ENCODE measurements around the gene CPEB2. TPM values are rescaled to one million over a fixed set of nuclear protein-coding genes. Genes with fewer than 3 reads are reported as not detected.

The CPEB2 gene
- total RNA-seq, 4 donors from 2014 or later, result 10.5 to 32.6 (median 22.6) TPM

DNA sequence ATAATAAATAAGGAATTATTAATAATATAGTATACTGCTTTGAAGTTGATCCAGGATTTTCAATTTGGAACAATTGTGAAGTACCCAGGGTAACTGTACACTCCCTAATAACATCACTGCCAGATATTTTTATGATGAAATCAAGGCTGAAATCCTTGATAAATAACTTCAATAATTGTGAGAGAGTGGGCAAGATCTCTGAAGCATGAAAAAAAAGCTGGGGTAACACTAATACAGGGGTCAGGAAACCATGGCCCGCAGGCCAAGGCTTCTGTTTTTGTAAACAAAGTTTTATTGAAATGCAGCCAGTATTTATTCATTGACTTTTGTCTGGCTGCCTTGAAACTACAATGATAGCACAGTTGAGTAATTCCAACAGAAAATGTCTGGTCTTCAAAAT is 41.6 kb downstream of the CPEB2 start:
- Histone ChIP-seq H3K27ac (no peak overlapping the region), H3K9me3 (no peaks in the 10 kb centered on the region), H3K27me3 (no peaks in the 10 kb centered on the region), H3K4me3 (no peak overlapping the region), H3K36me3 (peaks cover 0 to 24% (median 0%) of the 10 kb centered on the region in 3 donors), H3K4me1 (peaks cover 0 to 13% (median 0%) of the 10 kb centered on the region in 3 donors)
- TF ChIP-seq, protein P1, sequence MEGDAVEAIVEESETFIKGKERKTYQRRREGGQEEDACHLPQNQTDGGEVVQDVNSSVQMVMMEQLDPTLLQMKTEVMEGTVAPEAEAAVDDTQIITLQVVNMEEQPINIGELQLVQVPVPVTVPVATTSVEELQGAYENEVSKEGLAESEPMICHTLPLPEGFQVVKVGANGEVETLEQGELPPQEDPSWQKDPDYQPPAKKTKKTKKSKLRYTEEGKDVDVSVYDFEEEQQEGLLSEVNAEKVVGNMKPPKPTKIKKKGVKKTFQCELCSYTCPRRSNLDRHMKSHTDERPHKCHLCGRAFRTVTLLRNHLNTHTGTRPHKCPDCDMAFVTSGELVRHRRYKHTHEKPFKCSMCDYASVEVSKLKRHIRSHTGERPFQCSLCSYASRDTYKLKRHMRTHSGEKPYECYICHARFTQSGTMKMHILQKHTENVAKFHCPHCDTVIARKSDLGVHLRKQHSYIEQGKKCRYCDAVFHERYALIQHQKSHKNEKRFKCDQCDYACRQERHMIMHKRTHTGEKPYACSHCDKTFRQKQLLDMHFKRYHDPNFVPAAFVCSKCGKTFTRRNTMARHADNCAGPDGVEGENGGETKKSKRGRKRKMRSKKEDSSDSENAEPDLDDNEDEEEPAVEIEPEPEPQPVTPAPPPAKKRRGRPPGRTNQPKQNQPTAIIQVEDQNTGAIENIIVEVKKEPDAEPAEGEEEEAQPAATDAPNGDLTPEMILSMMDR (IDR thresholded peaks at IDR 0.05), result no peak
- no peak for TF ChIP-seq POLR2A (IDR thresholded peaks at IDR 0.05)
- intact Hi-C loops (cut with DNase I), result no loop called here
- no peak for DNase-seq
- 45 to 50% methylated on average over 1 of the region's 1 CpG for WGBS, 2 donors

DNA sequence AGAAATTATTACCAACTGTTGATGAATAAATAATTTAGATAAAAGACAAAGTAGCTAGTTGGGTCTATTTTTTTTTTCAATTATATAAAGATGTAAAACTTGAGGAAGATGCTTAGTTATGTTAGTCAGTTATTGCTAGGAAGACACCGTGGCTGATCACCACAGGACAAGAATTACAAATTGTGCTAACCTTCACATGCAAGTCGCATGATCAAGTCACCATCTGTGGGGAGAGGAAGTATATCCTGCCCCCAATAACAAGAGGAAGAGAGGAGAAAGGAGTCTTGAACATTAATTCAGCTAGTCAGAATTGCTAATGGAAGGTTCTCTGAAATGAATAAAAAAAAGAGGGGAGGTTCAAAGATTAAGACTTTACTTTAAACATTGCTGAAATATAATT is 52.3 kb downstream of the CPEB2 start:
- no peak for TF ChIP-seq POLR2A (IDR thresholded peaks at IDR 0.05)
- TF ChIP-seq, protein P1 (IDR thresholded peaks at IDR 0.05), result no peak
- H3K27ac ChIP-seq, result no peak overlapping the region
- intact Hi-C loops (cut with DNase I), result no loop called here
- 87 to 95% methylated on average over 2 of the region's 2 CpGs for WGBS, 2 donors
- H3K4me1 ChIP-seq, result no peaks in the 10 kb centered on the region
- H3K4me3 ChIP-seq, result no peak overlapping the region
- H3K9me3 ChIP-seq, result no peaks in the 10 kb centered on the region
- no peak for DNase-seq
- H3K27me3 ChIP-seq, result no peaks in the 10 kb centered on the region
- peaks cover 0 to 82% (median 17%) of the 10 kb centered on the region in 3 donors for H3K36me3 ChIP-seq

DNA sequence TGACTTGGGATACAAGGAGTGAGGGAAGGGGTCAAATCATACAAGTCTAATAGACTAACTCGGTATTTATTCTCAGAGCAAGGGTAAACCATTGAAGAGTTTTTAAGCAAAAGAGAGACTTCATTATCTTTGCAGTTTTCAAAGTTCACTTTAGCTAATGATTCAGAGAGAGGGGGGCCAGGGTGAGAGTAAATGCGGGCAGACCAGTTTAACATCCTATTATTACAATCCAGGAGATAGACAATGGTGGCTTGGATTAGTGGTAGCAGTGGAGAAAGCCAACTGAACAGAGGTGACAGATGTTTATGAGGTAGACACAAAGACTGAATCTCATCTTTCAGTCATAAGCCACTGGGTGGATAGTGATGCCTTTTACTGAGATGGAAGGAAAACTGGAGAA is 57.9 kb downstream of the CPEB2 start:
- H3K4me3 ChIP-seq, result no peak overlapping the region
- intact Hi-C loops (cut with DNase I), result no loop called here
- H3K36me3 ChIP-seq, result peaks cover 0 to 98% (median 13%) of the 10 kb centered on the region in 3 donors
- H3K9me3 ChIP-seq, result no peaks in the 10 kb centered on the region
- TF ChIP-seq POLR2A (IDR thresholded peaks at IDR 0.05), result no peak
- TF ChIP-seq, protein P1 (IDR thresholded peaks at IDR 0.05), result no peak
- WGBS, 2 donors, result 89 to 94% methylated on average over 2 of the region's 2 CpGs
- no peaks in the 10 kb centered on the region for H3K27me3 ChIP-seq
- no peak overlapping the region for H3K27ac ChIP-seq
- H3K4me1 ChIP-seq, result peaks cover 0 to 30% (median 0%) of the 10 kb centered on the region in 3 donors
- no peak for DNase-seq

DNA sequence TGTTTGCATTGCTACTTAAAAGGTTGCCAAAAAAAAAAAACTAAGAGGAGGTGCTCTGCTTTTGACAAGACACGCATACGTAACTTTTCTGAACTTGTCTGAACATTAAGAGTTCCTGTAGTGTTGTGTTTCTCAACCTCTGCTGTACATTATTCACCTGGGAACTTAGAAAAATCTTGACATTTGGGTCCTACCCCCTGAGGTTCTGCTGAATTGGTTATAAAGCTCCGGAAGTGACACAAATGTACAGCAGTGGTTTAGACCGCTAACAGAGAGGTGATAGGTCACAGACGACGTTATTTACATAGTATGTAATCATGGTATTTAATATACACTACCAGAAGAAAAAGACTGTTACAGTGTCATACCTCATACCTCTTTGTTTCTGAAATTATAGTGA is 61.1 kb downstream of the CPEB2 start:
- Histone ChIP-seq H3K36me3 (peaks cover 0 to 98% (median 9%) of the 10 kb centered on the region in 3 donors), H3K4me1 (peaks cover 0 to 47% (median 3%) of the 10 kb centered on the region in 3 donors), H3K27me3 (no peaks in the 10 kb centered on the region), H3K4me3 (no peak overlapping the region), H3K27ac (peak overlapping the region in 3 of 4 donors; percentile 47 to 63 (median 60)), H3K9me3 (no peaks in the 10 kb centered on the region)
- DNase-seq, result no peak
- TF ChIP-seq POLR2A (IDR thresholded peaks at IDR 0.05), result no peak
- TF ChIP-seq, protein P1 (IDR thresholded peaks at IDR 0.05), result no peak
- intact Hi-C loops (cut with DNase I), result no loop called here
- WGBS, 2 donors, result 49 to 51% methylated on average over 6 of the region's 6 CpGs

DNA sequence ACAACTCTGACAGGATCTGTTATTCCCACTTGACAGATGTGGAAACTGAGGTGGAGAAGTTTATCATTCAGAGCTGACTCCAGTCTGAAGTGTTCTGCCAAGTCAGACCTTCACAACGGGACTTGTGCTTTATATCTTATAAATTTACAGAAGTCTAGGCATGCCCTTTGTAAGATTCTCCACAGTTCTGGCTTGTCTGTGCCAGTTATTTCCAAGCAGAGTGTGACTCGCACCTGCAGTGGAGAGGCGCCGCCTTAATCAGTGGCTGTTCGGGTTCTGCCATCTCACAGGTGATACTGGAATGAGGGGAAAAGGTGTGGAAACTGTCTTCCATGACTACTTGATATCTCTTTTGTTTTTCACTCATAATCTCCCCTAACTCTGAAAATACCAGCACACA is 63.2 kb downstream of the CPEB2 start:
- no peaks in the 10 kb centered on the region for H3K9me3 ChIP-seq
- DNase-seq, result no peak
- TF ChIP-seq, protein P1 (IDR thresholded peaks at IDR 0.05), result no peak
- no peak for TF ChIP-seq POLR2A (IDR thresholded peaks at IDR 0.05)
- peaks cover 0 to 84% (median 0%) of the 10 kb centered on the region in 3 donors for H3K36me3 ChIP-seq
- peak overlapping the region in 3 of 4 donors; percentile 11 to 26 (median 15) for H3K27ac ChIP-seq
- no peak overlapping the region for H3K4me3 ChIP-seq
- peaks cover 0 to 41% (median 3%) of the 10 kb centered on the region in 3 donors for H3K4me1 ChIP-seq
- WGBS, 2 donors, result 37 to 46% methylated on average over 5 of the region's 5 CpGs
- intact Hi-C loops (cut with DNase I), result no loop called here
- H3K27me3 ChIP-seq, result no peaks in the 10 kb centered on the region

All from esophagus squamous epithelium (tissue), 5 donors.